ENCODE results near the gene GRK4. TPM values are rescaled to one million over a fixed set of nuclear protein-coding genes. Genes with fewer than 3 reads are reported as not detected.

Gene GRK4
- polyA plus RNA-seq, 1 of the 3 experiments (the other 2 are of a cell fraction): 2.7 TPM

DNA sequence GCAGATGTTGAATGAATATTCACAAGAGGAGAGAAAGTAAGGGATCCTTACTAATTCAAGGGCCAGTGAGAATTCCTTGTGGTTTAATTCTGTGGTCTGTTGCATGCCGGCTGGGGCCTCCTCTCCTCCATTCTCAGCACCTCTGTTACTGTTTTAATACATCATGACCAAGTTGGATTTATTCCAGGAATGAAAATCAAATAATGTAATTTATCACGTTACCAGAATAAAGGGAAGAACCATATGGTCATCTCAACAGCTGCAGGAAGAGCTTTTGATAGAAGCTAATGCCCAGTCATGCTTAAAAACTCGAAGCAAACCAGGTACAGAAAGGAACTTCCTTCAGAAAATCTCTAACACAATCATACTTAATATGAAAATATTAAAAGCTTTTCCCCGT lies 54.1 kb downstream of the GRK4 start:
- no peaks in the 10 kb centered on the region for H3K36me3 ChIP-seq (replicated peaks in 1 of 2; ENCODE audit: control insufficient read depth in 1 of 2, insufficient read depth in 2 of 2, low read length in 1 of 2)
- H3K27ac ChIP-seq (ENCODE audit: low read depth in 2 of 2, low read length in 1 of 2): peak overlapping the region in 1 of 2 experiments; percentile 88; a peak in 2 of 4 replicates
- no peaks in the 10 kb centered on the region for H3K9me2 ChIP-seq
- peak; percentile 44 for DNase-seq
- ChIA-PET POLR2A (interaction anchor here (0.6 kb wide), 2 partner anchors 9 to 1289 kb away, joined by 3 read pairs; no protein-coding TSS in a partner anchor), CTCF (interaction anchor here (0.9 to 1.7 kb wide), 6 partner anchors 20 to 69 kb away, joined by 3 to 6 read pairs (median 3); partner anchors contain the start of genes GRK4 and NOP14)
- no peaks in the 10 kb centered on the region for H3K9me3 ChIP-seq
- H2AFZ ChIP-seq (ENCODE audit: low read depth): no peak overlapping the region
- 46% methylated on average over 4 of the region's 4 CpGs for WGBS (ENCODE audit: low lambda C conversion rate)
- no peak for TF ChIP-seq EP300 (IDR thresholded peaks at IDR 0.05; ENCODE audit: borderline replicate concordance in 1 of 2, low read depth in 1 of 2, low read length in 1 of 2)
- peak; percentile 11; the same call in 1 of the 2 replicates for TF ChIP-seq NFIC (IDR thresholded peaks at IDR 0.05; ENCODE audit: borderline replicate concordance)
- peak; percentile 57; the same call in 1 of the 2 replicates for TF ChIP-seq RCOR1 (IDR thresholded peaks at IDR 0.05; ENCODE audit: low read length)
- no peak for TF ChIP-seq JUND (IDR thresholded peaks at IDR 0.05)
- TF ChIP-seq, protein P1, sequence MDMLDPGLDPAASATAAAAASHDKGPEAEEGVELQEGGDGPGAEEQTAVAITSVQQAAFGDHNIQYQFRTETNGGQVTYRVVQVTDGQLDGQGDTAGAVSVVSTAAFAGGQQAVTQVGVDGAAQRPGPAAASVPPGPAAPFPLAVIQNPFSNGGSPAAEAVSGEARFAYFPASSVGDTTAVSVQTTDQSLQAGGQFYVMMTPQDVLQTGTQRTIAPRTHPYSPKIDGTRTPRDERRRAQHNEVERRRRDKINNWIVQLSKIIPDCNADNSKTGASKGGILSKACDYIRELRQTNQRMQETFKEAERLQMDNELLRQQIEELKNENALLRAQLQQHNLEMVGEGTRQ (IDR thresholded peaks at IDR 0.05; ENCODE audit: borderline replicate concordance, low read depth, low read length): no peak
- TF ChIP-seq, protein P2, sequence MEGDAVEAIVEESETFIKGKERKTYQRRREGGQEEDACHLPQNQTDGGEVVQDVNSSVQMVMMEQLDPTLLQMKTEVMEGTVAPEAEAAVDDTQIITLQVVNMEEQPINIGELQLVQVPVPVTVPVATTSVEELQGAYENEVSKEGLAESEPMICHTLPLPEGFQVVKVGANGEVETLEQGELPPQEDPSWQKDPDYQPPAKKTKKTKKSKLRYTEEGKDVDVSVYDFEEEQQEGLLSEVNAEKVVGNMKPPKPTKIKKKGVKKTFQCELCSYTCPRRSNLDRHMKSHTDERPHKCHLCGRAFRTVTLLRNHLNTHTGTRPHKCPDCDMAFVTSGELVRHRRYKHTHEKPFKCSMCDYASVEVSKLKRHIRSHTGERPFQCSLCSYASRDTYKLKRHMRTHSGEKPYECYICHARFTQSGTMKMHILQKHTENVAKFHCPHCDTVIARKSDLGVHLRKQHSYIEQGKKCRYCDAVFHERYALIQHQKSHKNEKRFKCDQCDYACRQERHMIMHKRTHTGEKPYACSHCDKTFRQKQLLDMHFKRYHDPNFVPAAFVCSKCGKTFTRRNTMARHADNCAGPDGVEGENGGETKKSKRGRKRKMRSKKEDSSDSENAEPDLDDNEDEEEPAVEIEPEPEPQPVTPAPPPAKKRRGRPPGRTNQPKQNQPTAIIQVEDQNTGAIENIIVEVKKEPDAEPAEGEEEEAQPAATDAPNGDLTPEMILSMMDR (IDR thresholded peaks at IDR 0.05): no peak
- TF ChIP-seq CHD2 (IDR thresholded peaks at IDR 0.05; ENCODE audit: low read length, partially characterized antibody): peak; percentile 55
- TF ChIP-seq TEAD4 (IDR thresholded peaks at IDR 0.05; ENCODE audit: borderline replicate concordance, insufficient read depth): no peak
- TF ChIP-seq MXI1 (IDR thresholded peaks at IDR 0.05; ENCODE audit: low read depth, low read length): no peak
- H3F3A ChIP-seq (replicated peaks; ENCODE audit: insufficient read depth): no peaks in the 10 kb centered on the region
- no peaks in the 10 kb centered on the region for H3K27me3 ChIP-seq (ENCODE audit: insufficient read depth)
- H3K4me1 ChIP-seq (ENCODE audit: control insufficient read depth in 1 of 2, insufficient read depth in 2 of 2, low read depth in 1 of 2, low read length in 1 of 2): peaks cover 0 to 12% of the 10 kb centered on the region in 2 experiments; a peak in 1 of 4 replicates
- H3K4me2 ChIP-seq: no peak overlapping the region
- no peaks in the 10 kb centered on the region for H4K20me1 ChIP-seq (ENCODE audit: insufficient read depth)
- H3K79me2 ChIP-seq (ENCODE audit: insufficient read depth): no peaks in the 10 kb centered on the region
- H3K4me3 ChIP-seq (ENCODE audit: low read depth in 2 of 2, low read length in 1 of 2): no peak overlapping the region
- H3K9ac ChIP-seq: no peak overlapping the region

DNA sequence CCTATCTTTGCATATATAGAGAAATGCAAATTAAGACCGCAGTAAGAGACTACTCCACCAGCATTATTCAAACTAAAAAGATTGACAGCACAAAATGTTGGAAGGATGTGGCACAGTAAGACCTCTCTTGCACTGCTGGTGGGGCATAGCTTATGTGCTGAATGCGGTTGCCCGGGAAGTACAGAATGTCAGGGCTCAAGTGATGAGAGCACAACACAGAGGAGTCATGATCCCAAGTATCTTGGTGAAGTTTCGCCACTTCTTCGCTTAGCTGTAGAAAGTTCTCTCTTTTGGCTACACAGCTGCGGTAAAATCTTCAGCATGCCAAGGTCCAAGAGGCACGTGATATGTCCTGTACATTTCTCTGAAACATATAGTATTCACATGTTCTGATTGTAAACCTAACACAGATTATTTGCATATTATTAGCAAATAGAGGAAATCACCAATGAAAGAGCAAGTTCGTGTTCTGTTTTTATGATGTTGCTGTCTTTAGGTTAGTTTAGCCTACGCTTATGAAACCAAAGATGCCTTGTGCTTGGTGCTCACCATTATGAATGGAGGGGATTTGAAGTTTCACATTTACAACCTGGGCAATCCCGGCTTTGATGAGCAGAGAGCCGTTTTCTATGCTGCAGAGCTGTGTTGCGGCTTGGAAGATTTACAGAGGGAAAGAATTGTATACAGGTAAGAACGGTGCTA lies 55.9 kb downstream of the GRK4 start:
- Histone ChIP-seq H3K27me3 (ENCODE audit: insufficient read depth) (no peaks in the 10 kb centered on the region), H3K9ac (no peak overlapping the region), H4K20me1 (ENCODE audit: insufficient read depth) (no peaks in the 10 kb centered on the region), H3K36me3 (replicated peaks in 1 of 2; ENCODE audit: control insufficient read depth in 1 of 2, insufficient read depth in 2 of 2, low read length in 1 of 2) (no peaks in the 10 kb centered on the region), H3K27ac (ENCODE audit: low read depth in 2 of 2, low read length in 1 of 2) (no peak overlapping the region), H3K4me2 (no peak overlapping the region), H3F3A (replicated peaks; ENCODE audit: insufficient read depth) (no peaks in the 10 kb centered on the region), H2AFZ (ENCODE audit: low read depth) (no peak overlapping the region), H3K4me1 (ENCODE audit: control insufficient read depth in 1 of 2, insufficient read depth in 2 of 2, low read depth in 1 of 2, low read length in 1 of 2) (peaks cover 0 to 10% of the 10 kb centered on the region in 2 experiments; a peak in 1 of 4 replicates), H3K79me2 (ENCODE audit: insufficient read depth) (no peaks in the 10 kb centered on the region), H3K4me3 (ENCODE audit: low read depth in 2 of 2, low read length in 1 of 2) (no peak overlapping the region), H3K9me2 (no peaks in the 10 kb centered on the region), H3K9me3 (no peaks in the 10 kb centered on the region)
- TF ChIP-seq RCOR1 (IDR thresholded peaks at IDR 0.05; ENCODE audit: low read length) (no peak), MXI1 (IDR thresholded peaks at IDR 0.05; ENCODE audit: low read depth, low read length) (no peak), FOSL2 (IDR thresholded peaks at IDR 0.05; ENCODE audit: borderline replicate concordance, low read depth) (no peak), FOXM1 (IDR thresholded peaks at IDR 0.05; ENCODE audit: low read depth) (no peak)
- TF ChIP-seq, protein P3, sequence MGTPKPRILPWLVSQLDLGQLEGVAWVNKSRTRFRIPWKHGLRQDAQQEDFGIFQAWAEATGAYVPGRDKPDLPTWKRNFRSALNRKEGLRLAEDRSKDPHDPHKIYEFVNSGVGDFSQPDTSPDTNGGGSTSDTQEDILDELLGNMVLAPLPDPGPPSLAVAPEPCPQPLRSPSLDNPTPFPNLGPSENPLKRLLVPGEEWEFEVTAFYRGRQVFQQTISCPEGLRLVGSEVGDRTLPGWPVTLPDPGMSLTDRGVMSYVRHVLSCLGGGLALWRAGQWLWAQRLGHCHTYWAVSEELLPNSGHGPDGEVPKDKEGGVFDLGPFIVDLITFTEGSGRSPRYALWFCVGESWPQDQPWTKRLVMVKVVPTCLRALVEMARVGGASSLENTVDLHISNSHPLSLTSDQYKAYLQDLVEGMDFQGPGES (IDR thresholded peaks at IDR 0.05; ENCODE audit: low read depth, low read length): no peak
- TF ChIP-seq, protein P4, sequence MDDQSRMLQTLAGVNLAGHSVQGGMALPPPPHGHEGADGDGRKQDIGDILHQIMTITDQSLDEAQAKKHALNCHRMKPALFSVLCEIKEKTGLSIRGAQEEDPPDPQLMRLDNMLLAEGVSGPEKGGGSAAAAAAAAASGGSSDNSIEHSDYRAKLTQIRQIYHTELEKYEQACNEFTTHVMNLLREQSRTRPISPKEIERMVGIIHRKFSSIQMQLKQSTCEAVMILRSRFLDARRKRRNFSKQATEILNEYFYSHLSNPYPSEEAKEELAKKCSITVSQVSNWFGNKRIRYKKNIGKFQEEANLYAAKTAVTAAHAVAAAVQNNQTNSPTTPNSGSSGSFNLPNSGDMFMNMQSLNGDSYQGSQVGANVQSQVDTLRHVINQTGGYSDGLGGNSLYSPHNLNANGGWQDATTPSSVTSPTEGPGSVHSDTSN (IDR thresholded peaks at IDR 0.05): no peak
- ChIA-PET CTCF (interaction anchor here (0.9 to 1.8 kb wide), 2 partner anchors 19 to 41 kb away, joined by 3 to 6 read pairs; no protein-coding TSS in a partner anchor), POLR2A (no interaction called here)
- WGBS (ENCODE audit: low lambda C conversion rate): 85% methylated on average over 13 of the region's 13 CpGs
- no peak for DNase-seq
